ENCODE results near the gene IL6ST.
"Not testable (repeated sequence)": the region's sequence is repeated elsewhere in the genome, so short reads cannot be mapped to it uniquely, and the experiment has no call there.

The IL6ST gene

GRCh38 chr5:55960779-55961178 is 34.0 kb downstream of the IL6ST start:
- DNase-seq = no peak

DNA sequence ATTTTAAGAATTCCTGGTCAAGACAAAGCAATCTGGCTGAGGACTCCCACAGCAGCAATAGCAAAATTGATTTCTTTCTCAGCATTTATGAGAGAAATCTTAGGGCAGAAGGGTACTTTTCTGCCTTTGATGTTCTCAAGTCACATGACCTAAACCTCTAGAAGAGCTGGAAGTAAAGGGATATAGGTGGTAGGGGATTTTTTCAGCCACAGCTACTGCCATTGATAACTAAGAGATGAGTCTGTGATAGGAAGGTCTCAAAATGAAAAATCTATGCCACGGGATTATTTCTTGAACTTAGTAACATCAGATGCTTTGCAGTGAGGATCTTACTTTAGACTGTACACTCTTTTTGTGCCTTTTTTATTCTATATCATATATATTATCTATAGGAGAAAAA is 35.6 kb downstream of the IL6ST start:
- DNase-seq = no peak

DNA sequence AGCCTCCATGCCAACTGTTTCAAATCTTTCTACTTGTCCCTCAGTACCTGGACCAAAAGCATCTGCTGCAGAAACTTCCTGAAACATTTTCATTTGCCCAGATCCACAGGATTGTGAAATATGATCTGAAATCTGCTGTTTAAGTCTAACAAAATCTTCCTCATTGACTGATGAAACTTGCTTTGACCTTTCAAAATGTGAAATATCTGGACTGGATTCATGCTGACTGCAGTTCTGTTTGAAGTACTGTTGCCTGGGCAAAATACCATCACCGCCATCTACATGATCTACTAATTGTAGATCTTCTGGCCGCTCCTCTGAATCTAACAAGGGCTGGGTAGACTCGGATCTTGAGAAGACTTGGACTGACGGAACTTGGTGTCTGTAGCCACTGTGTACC is 53.6 kb downstream of the IL6ST start:
- DNase-seq = not testable (repeated sequence)

DNA sequence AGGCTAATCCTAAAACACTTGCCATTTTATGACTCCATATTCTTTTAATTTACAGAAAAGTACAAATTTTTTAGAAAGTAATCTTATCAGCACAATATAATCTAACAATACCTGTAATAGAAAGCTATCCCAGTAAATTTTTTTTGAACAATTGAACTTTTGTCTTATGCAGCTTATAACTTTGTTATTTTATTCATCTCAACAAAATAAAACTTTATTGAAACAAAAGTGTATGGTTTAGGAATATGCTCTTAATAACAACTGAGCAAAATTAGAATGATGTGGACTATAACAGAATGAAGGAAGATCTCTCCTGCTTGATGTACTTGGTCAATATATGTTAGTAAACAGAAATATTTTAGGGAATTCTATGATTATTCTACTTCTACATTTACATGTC is 57.2 kb downstream of the IL6ST start:
- not testable (repeated sequence) for DNase-seq

GRCh38 chr5:55936100-55936693 is 58.6 kb downstream of the IL6ST start:
- no peak for DNase-seq

- no peak for DNase-seq
Observed at GRCh38 chr5:55935371-55935770, 59.4 kb downstream of the IL6ST start.

- DNase-seq = no peak
Observed at GRCh38 chr5:55934720-55935119, 60.0 kb downstream of the IL6ST start.

GRCh38 chr5:55934115-55934613 is 60.6 kb downstream of the IL6ST start:
- no peak for DNase-seq

- no peak for DNase-seq
Observed at GRCh38 chr5:55933377-55934114, 61.2 kb downstream of the IL6ST start.

GRCh38 chr5:55932700-55933099 is 62.1 kb downstream of the IL6ST start:
- no peak for DNase-seq

DNA sequence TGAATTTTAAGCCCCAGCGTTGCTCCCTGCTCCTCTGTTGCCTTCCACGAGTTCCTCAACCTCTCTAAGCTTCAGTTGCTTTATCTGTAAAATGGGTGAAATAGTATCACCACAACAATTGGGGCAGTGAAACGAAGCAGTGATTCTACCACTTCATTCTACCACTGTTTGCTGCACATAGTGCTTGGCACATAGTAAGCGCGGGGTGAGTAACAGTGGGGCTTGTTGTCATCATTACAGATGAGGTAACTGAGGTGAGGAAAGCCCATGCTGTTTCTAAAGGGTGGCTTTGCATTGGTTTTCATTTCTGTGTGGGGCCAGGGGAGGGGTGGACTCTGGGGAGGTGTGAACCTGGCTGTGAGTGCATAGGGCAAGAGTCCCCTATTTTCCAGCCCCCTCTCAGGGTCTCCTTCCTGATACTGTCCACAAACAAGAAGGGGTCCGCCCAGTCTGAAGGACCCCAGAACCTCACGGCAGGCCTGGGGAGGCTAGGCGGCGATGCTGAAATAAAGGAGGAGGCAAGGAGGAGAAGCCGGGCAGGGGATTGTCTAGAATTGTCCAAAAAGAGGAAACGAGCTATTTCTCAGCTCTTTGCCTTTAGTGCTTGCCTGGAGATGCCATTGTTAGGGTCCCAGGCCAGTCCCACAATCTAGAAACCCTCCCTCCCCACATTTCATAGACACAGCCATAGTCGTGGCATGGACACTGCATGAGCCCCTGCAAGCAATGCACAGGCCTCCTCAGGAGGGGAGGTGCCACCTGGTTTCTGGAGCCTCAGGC is 65.6 kb downstream of the IL6ST start:
- no peak for DNase-seq

- DNase-seq = no peak
Observed at GRCh38 chr5:55927861-55928655, 66.7 kb downstream of the IL6ST start.

- DNase-seq = no peak
Observed at GRCh38 chr5:55926476-55926875, 68.3 kb downstream of the IL6ST start.

GRCh38 chr5:55925712-55926111 is 69.1 kb downstream of the IL6ST start:
- DNase-seq = no peak

DNA sequence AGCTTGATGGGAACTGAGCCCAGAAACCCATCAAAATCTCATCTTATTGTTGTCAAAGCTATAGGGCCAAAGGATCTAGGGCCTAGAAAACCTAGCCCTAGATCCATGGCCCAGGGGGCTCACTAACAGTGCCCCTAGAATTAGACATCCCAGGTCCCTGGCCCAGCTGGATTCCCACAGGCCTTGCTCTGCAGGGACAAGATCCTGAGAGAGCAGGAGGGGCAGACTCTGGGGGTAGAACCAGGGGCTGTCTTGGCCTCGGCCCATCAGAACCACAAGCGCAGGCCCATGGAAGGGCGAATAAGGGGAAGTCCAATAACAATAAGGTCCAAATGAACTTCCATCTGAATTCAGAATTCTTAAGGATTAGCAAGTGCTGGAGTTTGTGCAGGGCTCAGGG is 69.6 kb downstream of the IL6ST start:
- no peak for DNase-seq

- DNase-seq = no peak
Observed at GRCh38 chr5:55924744-55925143, 70.0 kb downstream of the IL6ST start.

DNA sequence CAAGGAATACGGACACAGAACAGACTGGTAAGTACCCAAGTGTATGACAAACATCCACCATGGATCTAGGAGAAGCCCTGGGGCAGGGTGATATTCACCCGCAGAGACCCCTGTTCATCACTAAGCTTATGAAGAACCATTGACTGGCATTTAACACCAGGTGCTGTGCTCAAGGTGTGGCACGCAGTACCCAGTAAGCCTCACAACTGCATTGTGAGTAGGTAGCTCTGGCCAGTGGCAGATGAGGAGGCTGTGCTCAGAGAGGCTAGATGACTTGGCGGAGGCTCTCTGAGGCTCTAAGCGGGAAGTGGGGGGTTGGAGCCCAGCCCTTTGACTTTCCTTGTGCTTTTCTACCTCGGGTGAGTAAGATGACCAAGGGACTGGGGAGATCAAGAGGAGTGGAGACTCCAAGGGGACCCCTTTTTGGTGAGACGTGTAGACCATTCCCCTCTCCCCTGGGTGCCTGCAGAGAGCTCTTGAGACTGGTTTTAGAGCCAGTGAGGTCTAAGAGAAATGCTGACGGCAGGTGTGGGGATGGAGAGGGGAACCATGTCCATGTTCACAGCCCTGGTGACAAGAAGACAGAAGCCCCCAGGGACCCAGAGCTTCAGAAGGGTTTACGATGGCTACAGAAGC is 70.8 kb downstream of the IL6ST start:
- no peak for DNase-seq

- DNase-seq = no peak
Observed at GRCh38 chr5:55923177-55923771, 71.5 kb downstream of the IL6ST start.

DNA sequence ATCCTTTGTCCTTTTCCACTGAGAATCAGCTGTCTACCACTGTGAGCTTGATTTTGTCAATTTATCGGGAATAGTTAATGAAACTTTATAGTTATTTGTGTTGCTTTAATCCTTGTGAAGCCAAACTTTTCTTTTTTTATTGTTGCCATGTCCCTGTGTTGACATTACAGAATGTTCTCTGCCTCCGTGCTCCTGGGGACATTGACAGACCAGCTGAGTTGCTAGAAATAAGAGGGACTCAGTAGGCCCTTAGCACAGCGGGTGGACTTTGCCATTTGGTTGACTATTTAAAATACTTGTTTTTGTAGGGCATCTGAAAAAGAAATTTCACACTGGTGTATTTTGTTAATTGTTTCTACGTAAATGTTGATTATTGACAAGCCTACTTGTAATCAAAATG is 73.1 kb downstream of the IL6ST start:
- DNase-seq = no peak

GRCh38 chr5:55920784-55921183 is 74.0 kb downstream of the IL6ST start:
- no peak for DNase-seq

DNA sequence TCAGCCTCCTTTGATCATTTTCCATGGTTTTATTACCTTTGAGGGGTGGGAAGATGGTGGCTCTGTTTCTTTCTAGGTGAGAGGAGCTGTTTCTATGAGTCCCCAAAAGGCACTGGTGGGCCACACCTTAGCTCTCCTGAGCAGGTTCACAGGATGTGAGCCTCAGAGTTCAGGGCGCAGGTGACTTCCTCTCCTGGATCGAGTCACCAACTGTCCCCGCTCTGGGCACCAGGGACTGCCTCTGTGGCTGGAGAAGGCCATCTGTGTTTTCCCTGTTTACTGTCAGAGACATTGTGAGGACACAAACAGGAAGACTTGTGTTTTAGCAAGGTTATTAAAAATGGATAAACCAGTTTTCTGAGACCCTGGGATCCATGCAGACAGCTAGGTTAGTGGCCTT is 75.1 kb downstream of the IL6ST start:
- DNase-seq = no peak

Data from NCI-H2081 treated with DMSO at 0.1 percent for 48 hours (cell line).